ENCODE data around the gene SATB2. TPM values are rescaled to one million over a fixed set of nuclear protein-coding genes. Genes with fewer than 3 reads are reported as not detected.

Gene SATB2
- total and polyA plus RNA-seq, 2 experiments from 2014 or later, result 1.6 to 6.0 TPM

GRCh38 chr2:199488772-199489400 is 31.1 kb upstream of the SATB2 start (continued):
- peak; percentile 79 for TF ChIP-seq ZNF462 (CRISPR knock-in tag; IDR thresholded peaks at IDR 0.05)
- TF ChIP-seq POLR2AphosphoS5 (IDR thresholded peaks at IDR 0.05; ENCODE audit: low read depth), result no peak

- Histone ChIP-seq H3F3A (replicated peaks; ENCODE audit: low read depth) (no peaks in the 10 kb centered on the region), H3K4me1 (ENCODE audit: insufficient read depth) (no peaks in the 10 kb centered on the region), H4K20me1 (replicated peaks; ENCODE audit: insufficient read depth) (no peaks in the 10 kb centered on the region), H3K79me2 (replicated peaks; ENCODE audit: insufficient read depth) (no peaks in the 10 kb centered on the region), H3K36me3 (ENCODE audit: insufficient read depth) (no peaks in the 10 kb centered on the region), H3K4me3 (no peak overlapping the region), H3K9me2 (ENCODE audit: insufficient read depth) (no peaks in the 10 kb centered on the region), H2AFZ (peak overlapping the region; percentile 43; the same call in 1 of the 2 replicates), H3K27me3 (ENCODE audit: insufficient read depth) (no peaks in the 10 kb centered on the region), H3K27ac (ENCODE audit: low read depth) (no peak overlapping the region), H3K4me2 (no peak overlapping the region)
- ATAC-seq (peak; percentile 95), DNase-seq (ENCODE audit: low spot score) (peak; percentile 87)
- Mint-ChIP-seq H3K9me3 (no peaks in the 10 kb centered on the region), H3K27me3 (ENCODE audit: insufficient read depth, low read depth, poor library complexity) (peaks cover 2% of the 10 kb centered on the region), H3K4me3 (no peak overlapping the region), H3K36me3 (ENCODE audit: low read depth) (no peaks in the 10 kb centered on the region), H3K4me1 (peaks cover 4% of the 10 kb centered on the region; the same call in 2 of the 3 replicates), H3K27ac (no peak overlapping the region)
- TF ChIP-seq, protein P1, sequence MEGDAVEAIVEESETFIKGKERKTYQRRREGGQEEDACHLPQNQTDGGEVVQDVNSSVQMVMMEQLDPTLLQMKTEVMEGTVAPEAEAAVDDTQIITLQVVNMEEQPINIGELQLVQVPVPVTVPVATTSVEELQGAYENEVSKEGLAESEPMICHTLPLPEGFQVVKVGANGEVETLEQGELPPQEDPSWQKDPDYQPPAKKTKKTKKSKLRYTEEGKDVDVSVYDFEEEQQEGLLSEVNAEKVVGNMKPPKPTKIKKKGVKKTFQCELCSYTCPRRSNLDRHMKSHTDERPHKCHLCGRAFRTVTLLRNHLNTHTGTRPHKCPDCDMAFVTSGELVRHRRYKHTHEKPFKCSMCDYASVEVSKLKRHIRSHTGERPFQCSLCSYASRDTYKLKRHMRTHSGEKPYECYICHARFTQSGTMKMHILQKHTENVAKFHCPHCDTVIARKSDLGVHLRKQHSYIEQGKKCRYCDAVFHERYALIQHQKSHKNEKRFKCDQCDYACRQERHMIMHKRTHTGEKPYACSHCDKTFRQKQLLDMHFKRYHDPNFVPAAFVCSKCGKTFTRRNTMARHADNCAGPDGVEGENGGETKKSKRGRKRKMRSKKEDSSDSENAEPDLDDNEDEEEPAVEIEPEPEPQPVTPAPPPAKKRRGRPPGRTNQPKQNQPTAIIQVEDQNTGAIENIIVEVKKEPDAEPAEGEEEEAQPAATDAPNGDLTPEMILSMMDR (conservative IDR thresholded peaks at IDR 0.05; ENCODE audit: low read depth in 2 of 2), result peak; percentile 85 to 96
- TF ChIP-seq, protein P2, sequence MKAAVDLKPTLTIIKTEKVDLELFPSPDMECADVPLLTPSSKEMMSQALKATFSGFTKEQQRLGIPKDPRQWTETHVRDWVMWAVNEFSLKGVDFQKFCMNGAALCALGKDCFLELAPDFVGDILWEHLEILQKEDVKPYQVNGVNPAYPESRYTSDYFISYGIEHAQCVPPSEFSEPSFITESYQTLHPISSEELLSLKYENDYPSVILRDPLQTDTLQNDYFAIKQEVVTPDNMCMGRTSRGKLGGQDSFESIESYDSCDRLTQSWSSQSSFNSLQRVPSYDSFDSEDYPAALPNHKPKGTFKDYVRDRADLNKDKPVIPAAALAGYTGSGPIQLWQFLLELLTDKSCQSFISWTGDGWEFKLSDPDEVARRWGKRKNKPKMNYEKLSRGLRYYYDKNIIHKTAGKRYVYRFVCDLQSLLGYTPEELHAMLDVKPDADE (IDR thresholded peaks at IDR 0.05), result no peak
Observed at GRCh38 chr2:199485732-199486335, 28.1 kb upstream of the SATB2 start.
